Activated CD4-positive, alpha-beta T cell treated with anti-CD3 and anti-CD28 coated beads, Interleukin-2, Interleukin-4, amounts not matched to agents 100 ng/mL and 50 ng/mL, durations not matched to agents 16 hours and 8 hours (primary cell): ENCODE results near the gene RNF31.
A peak's percentile ranks its signal among the peaks of the same experiment; 100 is the strongest.
"Not testable (repeated sequence)": the region's sequence is repeated elsewhere in the genome, so short reads cannot be mapped to it uniquely, and the experiment has no call there.

Experiments used
- DNase-seq: peaks from one replicate; pipeline ENCODE4 v3.0.0-alpha.2; 2020; ENCODE audit warnings: low spot score

RNF31 gene

DNA sequence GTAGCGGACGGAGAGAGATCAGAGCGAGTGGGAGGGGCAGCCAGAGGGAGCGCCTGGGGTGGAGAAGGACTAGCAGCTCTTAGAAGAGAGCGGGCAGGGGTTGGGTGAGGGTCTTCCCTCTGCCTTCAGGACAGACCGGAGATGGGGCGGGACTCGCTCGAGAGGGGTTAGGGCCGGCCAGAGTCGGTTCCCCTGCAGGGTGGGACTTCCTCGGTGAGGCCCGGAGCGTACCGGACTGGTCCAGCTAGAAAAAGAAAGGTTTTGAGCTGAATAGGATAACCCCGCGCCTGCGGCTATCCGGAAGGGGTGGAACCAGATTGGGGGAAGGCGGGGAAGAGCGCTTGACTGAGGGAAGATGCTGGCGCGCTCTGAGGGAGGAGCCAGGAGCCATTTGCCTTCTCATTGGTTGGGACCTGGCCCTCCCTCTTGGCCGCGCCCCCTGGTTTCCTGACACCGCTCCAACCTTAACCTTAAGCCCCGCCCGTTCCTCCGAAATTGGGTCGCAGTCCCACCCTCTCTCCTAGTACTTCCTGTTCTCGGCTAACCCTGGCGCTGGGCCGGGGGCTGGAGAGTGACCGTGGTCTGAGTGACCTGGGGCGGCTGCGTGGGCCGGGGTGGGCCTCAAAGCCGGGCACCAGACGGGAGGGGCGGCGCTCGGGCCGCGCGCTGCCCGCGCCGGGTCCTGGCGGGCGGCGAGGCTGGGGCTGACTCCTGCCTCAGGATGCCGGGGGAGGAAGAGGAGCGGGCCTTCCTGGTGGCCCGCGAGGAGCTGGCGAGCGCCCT lies at the start of gene RNF31:
Gene RNF31 (plus strand): TSS at position 521 of the 783 bp plus-strand sequence. CDS start 201 bp downstream, at position 722.
- DNase-seq, result peak; percentile 99

DNA sequence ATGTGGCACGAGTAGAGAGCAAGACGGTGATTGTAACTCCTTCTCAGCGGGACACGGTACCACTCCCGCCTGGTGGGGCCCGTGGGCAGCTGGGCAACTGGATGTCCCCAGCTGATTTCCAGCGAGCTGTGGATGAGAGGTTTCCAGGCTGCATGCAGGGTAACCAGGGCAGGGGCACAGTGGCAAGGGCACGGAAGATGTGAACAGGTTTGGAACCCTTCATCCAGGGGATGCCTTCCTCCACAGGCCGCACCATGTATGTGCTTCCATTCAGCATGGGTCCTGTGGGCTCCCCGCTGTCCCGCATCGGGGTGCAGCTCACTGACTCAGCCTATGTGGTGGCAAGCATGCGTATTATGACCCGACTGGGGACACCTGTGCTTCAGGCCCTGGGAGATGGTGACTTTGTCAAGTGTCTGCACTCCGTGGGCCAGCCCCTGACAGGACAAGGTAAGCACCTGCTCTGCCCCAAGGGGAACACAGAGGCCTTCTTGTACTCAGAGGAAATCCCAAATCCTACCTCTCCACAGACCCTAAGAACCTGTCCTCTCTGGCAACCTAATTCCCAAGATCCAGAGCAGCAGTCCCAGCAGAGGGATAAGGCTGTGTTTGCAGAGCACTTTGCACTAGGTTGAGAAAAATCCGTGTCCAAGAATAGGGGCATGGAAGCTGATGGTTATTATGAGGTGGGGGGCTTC lies 48.9 kb upstream of the RNF31 start:
- DNase-seq, result no peak

DNA sequence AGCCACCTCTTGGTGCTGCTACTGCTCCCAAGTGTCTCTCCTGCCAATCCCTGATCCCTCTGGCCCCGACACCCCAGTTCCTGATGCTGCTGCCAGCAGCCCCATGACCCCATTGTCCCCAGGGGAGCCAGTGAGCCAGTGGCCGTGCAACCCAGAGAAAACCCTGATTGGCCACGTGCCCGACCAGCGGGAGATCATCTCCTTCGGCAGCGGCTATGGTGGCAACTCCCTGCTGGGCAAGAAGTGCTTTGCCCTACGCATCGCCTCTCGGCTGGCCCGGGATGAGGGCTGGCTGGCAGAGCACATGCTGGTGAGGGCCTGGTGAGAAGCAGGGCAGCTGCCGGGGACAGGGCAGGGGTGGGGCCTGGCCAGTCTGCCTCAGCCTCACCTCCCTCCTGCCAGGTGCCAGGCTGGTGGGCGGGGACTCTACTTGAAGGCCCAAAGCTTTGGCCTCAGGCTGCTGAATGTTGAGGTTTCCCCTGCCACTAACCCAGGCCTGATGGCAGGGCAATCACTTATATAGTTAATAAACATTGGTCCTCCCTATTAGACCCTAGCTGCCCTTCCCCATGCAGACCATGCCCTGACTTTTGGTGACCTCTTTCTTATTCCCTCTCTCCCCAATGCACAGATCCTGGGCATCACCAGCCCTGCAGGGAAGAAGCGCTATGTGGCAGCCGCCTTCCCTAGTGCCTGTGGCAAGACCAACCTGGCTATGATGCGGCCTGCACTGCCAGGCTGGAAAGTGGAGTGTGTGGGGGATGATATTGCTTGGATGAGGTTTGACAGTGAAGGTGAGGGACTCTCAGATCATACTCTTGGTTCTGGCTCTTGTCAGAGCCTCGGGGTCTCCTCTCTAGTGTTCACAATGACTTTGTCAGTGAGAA lies 48.1 kb upstream of the RNF31 start:
- no peak for DNase-seq

DNA sequence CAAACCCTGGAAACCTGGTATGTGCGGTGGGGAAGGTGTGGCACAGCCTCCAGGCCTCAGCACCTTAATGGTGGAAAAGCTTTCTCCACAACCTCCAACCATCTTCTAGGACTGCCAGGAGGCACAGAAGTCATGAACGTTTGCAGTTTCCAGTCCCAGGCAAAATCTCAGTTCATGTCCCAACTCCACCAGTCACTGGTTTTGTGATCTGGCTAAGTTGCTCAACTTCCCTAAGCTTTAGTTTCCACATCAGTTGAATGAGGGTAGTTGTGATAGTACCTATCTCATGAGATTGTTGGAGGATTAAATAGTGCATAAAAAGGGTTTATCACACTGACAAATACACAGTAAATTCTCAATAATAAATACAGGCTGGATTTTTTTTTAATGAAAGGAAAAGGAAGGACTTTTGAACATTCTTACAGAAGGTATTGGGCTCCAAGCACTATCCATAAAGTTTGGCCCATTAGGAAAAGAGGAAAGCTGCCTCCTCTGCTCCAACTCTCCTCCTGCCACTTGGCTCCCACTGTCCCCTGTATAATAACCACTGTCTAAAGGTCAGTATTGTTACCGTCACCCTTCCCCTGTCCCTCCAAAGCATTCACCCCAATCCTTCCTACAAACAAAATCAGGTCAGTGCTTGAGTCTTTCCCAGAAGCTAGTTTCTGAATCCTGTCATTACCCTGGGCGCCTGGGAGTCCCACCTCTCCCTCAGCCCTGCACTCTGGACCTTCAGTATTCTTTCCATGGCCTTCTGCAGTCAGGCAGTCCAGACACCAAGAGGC lies 46.9 kb upstream of the RNF31 start:
- no peak for DNase-seq

DNA sequence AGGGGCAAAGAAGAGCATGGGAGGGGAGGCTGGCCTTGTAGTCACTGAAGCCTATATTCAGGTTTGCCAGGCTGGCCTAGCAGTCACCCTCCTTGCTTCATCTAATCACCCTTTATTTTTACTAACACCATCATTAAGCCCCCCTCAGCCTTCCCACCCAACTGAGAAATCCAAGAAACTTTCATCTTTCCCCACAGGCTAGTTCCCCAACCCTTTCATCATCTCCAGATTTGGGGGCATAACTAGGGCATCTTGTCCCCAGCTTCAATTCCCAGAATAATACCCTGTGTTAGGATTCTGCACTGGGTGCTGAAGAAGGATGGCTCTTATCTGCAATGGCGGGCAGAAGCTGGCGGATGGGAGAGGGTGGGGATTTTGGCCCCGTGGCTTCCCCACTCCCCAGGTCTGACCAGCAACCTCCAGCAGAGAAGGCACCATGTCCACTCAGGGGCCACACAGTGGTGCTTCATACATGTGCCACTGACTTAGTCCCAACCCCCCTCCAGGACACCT lies 46.3 kb upstream of the RNF31 start:
- no peak for DNase-seq

DNA sequence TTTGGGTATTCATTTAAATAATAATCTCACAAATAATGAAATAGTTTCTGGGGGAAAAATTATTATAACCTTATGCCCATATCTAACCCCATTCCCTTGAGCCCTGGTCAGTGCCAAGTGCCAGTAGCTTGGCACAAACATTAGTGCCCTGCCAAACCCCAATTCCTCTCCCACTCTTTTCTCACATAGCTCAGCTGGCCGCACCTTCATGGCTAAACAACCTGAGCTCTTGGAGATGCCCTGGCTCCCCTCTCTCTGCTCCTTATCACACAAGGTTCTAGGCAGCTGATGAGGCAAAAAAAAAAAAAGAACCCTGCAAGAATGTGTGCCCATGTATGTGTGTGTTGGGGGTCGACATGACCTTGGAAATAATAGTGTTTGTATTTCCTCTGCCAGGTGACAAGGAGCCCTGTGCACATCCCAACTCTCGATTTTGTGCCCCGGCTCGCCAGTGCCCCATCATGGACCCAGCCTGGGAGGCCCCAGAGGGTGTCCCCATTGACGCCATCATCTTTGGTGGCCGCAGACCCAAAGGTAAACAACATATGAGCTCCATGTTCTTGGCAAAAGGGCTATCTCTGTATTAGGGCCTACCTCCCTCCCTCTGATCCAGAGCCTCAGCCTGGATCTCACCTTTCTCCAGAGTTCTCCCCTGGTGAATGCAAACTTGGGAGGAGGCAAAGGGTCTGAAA lies 44.8 kb upstream of the RNF31 start:
- no peak for DNase-seq

DNA sequence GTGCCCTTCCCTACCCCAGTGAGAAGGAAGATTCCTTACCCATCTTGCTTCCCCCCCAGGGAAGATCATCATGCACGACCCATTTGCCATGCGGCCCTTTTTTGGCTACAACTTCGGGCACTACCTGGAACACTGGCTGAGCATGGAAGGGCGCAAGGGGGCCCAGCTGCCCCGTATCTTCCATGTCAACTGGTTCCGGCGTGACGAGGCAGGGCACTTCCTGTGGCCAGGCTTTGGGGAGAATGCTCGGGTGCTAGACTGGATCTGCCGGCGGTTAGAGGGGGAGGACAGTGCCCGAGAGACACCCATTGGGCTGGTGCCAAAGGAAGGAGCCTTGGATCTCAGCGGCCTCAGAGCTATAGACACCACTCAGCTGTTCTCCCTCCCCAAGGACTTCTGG lies 43.8 kb upstream of the RNF31 start:
- no peak for DNase-seq

DNA sequence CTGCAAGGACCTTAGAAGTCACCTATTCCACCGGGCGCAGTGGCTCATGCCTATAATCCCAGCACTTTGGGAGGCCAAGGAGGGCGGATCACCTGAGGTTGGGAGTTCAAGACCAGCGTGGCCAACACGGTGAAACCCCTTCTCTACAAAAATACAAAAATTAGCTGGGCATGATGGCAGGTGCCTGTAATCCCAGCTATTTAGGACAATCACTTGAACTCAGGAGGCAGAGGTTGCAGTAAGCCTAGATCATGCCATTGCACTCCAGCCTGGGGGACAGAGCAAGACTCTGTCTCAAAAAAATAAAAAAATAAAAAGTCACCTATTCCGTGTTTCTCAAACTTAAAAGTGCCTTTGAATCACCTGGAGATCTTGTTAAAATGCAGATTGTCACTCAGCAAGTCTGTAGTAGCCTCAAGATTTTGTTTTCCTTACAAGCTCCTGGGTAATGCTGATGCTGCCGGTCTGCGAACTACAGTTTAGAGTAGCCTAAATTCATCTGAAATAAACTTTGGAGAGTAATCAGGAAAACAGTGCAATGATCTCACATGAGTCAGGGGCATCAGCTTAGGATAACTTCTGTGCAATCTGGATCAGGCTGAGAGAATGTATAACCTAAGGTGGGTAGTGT lies 41.6 kb upstream of the RNF31 start:
- not testable (repeated sequence) for DNase-seq

DNA sequence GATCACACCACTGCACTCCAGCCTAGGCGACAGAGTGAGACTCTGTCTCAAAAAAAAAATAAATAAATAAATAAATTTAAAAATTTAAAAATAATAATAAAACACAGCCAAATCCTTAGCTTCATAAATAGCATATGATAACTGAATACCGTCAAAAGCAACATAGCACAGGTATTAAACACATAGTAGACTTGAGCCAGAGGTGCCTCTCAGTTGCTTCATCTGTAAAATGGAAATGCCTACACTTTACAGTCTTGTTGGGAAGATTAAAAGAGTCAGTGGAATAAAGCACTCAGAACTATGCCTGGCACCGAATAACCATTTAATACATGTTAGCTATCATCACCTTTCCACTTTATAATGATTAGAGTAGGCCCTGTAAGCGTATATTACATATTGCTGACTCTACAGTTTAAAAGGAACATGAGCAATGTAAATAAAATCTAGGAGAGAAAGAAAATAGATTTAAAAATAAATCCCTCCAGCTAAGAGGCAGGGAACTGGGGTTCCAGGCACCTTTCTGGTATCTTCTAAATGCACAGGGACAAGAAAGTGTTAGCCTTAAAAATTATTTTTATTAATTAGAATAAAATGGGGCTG lies 40.5 kb upstream of the RNF31 start:
- no peak for DNase-seq

DNA sequence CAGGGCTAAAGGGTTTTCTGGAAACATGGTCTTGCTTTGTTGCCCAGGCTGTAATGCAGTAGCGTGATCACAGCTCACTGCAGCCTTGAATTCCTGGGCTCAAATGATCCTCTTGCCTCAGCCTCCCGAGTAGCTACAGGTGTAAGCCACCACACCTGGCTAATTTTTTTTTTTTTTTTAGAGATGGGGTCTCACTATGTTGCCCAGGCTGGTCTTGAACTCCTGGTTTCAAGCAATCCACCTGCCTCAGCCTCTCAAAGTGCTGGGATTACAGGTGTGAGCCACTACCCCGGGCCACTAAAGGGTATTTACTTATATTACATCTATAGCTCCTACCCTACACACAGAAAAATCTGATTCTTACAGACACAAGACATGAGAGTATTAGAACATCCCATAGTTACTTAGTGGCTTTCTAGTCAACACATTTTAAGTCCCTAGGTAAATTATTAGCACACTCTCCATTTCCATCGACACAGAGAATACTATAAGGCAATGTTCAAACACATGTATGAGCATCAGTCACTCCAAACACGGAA lies 38.9 kb upstream of the RNF31 start:
- DNase-seq, result no peak

DNA sequence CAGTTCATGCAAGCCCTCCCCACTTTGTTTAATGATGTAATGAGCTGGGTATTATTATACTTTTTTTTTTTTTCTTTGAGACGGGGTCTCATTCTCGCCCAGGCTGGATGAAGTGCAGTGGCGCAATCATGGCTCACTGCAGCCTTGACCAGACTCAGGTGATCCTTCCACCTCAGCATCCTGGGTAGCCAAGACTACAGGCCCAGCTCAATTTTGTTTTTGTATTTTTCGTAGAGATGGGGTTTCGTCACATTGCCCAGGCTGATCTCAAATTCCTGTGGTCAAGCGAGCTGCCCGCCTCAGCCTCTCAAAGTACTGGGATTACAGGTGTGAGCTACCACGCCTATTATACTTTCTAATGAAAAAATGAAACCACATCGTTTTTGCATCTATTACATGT lies 37.2 kb upstream of the RNF31 start:
- DNase-seq, result no peak

DNA sequence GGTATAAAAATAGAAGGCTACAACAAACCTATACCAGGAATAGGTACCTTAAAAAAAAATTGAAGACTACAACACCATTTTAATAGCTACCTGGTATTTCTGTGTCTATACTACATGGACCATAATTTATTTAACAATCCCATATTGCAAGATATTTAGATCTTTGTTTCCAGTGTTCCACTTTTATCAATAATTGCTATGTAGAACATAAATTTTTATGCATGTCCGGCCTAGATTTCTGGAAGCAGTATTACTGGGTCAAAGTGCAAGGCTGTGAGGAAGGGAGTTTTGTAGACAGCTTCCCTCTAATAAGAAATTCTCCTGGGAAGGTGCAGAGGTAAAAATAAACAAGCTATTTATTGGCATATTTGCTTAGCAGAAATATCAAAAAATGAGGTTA lies 36.8 kb upstream of the RNF31 start:
- DNase-seq, result no peak

DNA sequence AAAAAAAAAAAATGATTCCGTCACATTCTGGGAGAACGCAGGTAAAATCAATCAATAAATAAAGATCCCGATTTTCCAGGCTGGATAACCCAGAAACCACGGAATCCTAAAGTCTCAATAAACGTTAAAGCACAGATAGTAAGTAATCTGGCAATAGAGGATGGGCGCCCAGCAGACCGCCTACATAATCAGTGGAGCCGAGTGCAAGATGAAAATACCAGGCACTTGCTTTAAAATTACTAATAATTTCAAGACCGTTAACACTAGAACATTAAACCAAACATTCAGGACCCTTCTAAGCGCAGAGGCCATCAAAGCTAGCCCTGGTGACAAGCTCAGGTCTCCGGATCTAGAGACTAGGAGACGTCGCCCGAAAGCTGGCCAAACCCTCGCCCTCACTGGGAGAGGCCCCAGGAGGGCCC lies 33.9 kb upstream of the RNF31 start:
- no peak for DNase-seq

DNA sequence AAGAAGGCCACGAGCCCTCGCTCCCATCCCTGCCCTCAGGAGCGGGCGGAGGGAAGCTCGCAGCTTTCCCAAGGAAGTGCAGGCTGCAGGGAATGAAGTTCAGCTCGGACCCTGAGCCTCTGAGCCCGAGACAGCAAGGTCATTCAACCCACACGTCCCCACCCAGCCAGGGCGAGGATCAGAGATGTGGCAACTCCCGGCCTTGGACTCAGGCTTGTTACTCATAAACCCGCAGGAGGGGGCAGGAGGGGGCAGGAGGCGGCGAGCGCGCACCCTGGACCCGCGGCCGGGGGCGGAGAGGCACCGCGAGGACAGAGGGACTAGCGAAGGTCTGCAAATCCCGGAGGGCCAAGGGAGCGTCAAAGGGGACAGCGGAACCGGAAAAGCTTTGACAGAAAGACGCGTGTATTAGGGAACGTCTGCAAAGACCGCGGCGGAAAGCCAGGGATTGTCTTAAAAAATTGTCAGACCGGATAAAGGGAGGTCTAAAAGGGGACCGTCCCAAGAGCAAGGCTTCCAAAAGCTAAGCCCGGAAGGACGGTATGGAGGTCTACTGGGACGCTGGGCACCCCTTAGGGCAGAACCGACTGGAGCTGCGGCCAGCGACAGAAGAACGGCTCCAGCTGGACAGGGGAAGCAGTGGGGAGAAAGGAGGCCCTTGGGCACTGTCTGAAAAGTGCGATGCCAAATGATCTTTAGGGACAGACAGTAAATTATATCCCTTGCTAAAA lies 33.3 kb upstream of the RNF31 start:
- peak; percentile 81 for DNase-seq

DNA sequence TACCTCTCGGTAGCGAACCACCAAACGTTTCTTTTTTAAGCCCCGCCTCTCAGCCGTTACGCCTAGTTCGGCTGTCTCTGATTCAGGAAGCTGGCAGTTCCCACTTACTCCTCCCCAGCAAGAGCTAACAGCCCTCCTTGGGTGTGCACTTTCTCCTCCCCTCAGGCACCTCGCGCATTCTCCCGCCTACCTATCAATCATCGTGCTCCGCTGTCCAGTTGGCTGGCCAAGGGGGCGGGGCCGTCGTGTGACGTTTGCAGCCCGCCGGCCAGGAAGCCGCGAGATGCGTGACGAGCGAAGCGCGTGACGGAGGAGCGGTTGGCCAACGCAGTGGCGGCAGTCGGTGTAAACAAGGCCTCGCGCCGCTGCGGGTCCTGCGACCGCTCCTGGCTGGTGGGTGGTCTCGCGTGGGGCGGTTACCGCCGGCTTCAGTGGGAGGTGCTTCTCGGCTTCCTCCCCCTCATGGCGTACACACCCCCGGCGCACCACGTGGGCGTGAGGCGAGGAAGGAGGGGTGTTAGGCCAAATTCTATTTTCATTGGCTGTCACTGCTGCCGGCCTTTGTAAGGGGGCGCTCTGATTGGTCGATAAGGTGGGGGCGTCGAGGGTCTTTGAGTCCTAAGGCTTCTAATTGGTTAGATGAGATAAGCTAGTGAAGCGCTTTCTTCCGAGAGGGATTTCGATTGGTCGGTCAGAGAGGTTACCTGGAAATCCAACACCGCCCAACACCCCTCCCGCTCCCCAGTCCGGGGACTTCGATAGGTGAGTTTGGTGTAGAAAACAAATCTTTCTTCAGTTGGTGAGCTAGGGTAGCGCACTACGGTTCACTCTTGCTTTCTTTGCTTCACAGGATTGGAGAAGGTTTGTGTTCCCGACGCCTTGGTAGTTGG lies 32.5 kb upstream of the RNF31 start, which contains the start of the genes DCAF11 and NRL:
Gene DCAF11 (plus strand): TSS at position 246 of the 890 bp plus-strand sequence. CDS start 818 bp downstream, outside the sequence.
Gene NRL (minus strand): TSS at position 418 of the 890 bp plus-strand sequence. CDS start 32,101 bp downstream, outside the sequence.
- peak; percentile 99 for DNase-seq

DNA sequence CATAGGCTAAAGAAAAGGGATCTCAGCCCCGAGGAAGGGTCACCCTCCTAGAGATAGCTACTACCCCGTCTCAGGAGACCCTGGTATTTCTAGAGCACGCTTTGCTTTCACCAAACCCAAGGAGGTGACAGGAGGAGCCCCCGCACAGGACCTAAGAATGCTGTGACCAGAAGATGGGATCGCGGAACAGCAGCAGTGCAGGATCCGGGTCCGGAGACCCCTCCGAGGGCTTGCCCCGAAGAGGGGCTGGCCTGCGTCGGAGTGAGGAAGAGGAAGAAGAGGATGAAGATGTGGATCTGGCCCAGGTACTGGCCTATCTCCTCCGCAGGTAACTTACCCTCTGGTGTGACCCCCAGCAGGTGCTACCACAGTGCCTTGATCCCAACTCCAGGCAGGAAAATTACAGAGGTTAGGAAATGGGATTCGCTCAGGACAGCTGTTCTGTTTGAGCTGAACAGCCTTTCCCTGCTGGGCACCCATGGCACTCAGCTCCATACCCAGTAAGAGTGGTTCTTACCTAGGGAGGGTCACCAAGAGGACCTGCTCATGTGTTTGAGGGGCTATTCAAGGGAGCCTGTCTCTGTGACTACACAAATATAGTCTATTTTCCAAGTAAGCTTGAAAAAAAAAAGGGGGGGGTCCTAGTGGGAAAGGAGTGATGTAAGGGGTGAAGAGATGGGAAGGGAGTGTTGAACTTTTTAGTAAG lies 31.7 kb upstream of the RNF31 start:
- no peak for DNase-seq
